ENCODE results near the gene CDH12. TPM values are rescaled to one million over a fixed set of nuclear protein-coding genes. Genes with fewer than 3 reads are reported as not detected.

The CDH12 gene
- total RNA-seq, 1 donor from 2014 or later, result 0.09 TPM

GRCh38 chr5:22764736-22765135, 88.4 kb downstream of the CDH12 start:
- no peak for DNase-seq (ENCODE audit: low spot score)

GRCh38 chr5:22757776-22758175, 95.4 kb downstream of the CDH12 start:
- no peak for DNase-seq (ENCODE audit: low spot score)

- DNase-seq (ENCODE audit: low spot score), result no peak
These were observed 99.0 kb downstream of the CDH12 start for GRCh38 chr5:22754155-22754554.

GRCh38 chr5:22751536-22751935, 101.6 kb downstream of the CDH12 start:
- no peak for DNase-seq (ENCODE audit: low spot score)

- DNase-seq (ENCODE audit: low spot score), result no peak
These were observed 116.6 kb downstream of the CDH12 start for GRCh38 chr5:22736443-22737003.

- DNase-seq (ENCODE audit: low spot score), result no peak
These were observed 118.2 kb downstream of the CDH12 start for GRCh38 chr5:22734907-22735306.

- no peak for DNase-seq (ENCODE audit: low spot score)
These were observed 124.5 kb downstream of the CDH12 start for GRCh38 chr5:22728610-22729009.

- DNase-seq (ENCODE audit: low spot score), result no peak
These were observed 130.7 kb downstream of the CDH12 start for GRCh38 chr5:22722491-22722890.

- DNase-seq (ENCODE audit: low spot score), result no peak
These were observed 131.1 kb downstream of the CDH12 start for GRCh38 chr5:22722056-22722455.

- DNase-seq (ENCODE audit: low spot score), result no peak
These were observed 133.3 kb downstream of the CDH12 start for GRCh38 chr5:22719842-22720241.

GRCh38 chr5:22710660-22711059, 142.5 kb downstream of the CDH12 start:
- no peak for DNase-seq (ENCODE audit: low spot score)

- no peak for DNase-seq (ENCODE audit: low spot score)
These were observed 143.4 kb downstream of the CDH12 start for GRCh38 chr5:22709743-22710142.

- DNase-seq (ENCODE audit: low spot score), result no peak
These were observed 144.3 kb downstream of the CDH12 start for GRCh38 chr5:22708770-22709328.

GRCh38 chr5:22706901-22707300, 146.2 kb downstream of the CDH12 start:
- no peak for DNase-seq (ENCODE audit: low spot score)

GRCh38 chr5:22699319-22699718, 153.8 kb downstream of the CDH12 start:
- DNase-seq (ENCODE audit: low spot score), result no peak

- no peak for DNase-seq (ENCODE audit: low spot score)
These were observed 160.0 kb downstream of the CDH12 start for GRCh38 chr5:22693121-22693520.

GRCh38 chr5:22683050-22683449, 170.1 kb downstream of the CDH12 start:
- DNase-seq (ENCODE audit: low spot score), result no peak

GRCh38 chr5:22678886-22679285, 174.3 kb downstream of the CDH12 start:
- DNase-seq (ENCODE audit: low spot score), result no peak

GRCh38 chr5:22673131-22673530, 180.0 kb downstream of the CDH12 start:
- no peak for DNase-seq (ENCODE audit: low spot score)

GRCh38 chr5:22669345-22669744, 183.8 kb downstream of the CDH12 start:
- DNase-seq (ENCODE audit: low spot score), result no peak

GRCh38 chr5:22665801-22666200, 187.3 kb downstream of the CDH12 start:
- DNase-seq (ENCODE audit: low spot score), result no peak

- DNase-seq (ENCODE audit: low spot score), result no peak
These were observed 190.0 kb downstream of the CDH12 start for GRCh38 chr5:22663134-22663533.

- no peak for DNase-seq (ENCODE audit: low spot score)
These were observed 190.8 kb downstream of the CDH12 start for GRCh38 chr5:22662391-22662790.

GRCh38 chr5:22651355-22651754, 201.8 kb downstream of the CDH12 start:
- DNase-seq (ENCODE audit: low spot score), result no peak
